ENCODE results near the gene PRCD.

PRCD gene

GRCh38 chr17:76585033-76585648 lies 45.3 kb downstream of the PRCD start:
- H3K4me3 ChIP-seq (ENCODE audit: low read depth, low read length): peak overlapping the region; percentile 45
- no peak for DNase-seq (ENCODE audit: low read depth)

- no peak for DNase-seq (ENCODE audit: low read depth)
These were observed 46.1 kb downstream of the PRCD start, which contains the start of gene ST6GALNAC2 for GRCh38 chr17:76585649-76586593. ST6GALNAC2 (minus strand) TSS chr17:76585860; CDS start chr17:76585808, 52 bp downstream.

GRCh38 chr17:76586741-76587487 lies 47.1 kb downstream of the PRCD start:
- no peak overlapping the region for H3K4me3 ChIP-seq (ENCODE audit: low read depth, low read length)
- DNase-seq (ENCODE audit: low read depth): no peak

More at GRCh38 chr17:76585649-76586593, 46.1 kb downstream of the PRCD start, which contains the start of gene ST6GALNAC2:
- peak within 1 kb of the TSS; percentile 45 for H3K4me3 ChIP-seq (ENCODE audit: low read depth, low read length)

GRCh38 chr17:76588182-76588581 lies 48.3 kb downstream of the PRCD start:
- H3K4me3 ChIP-seq (ENCODE audit: low read depth, low read length): no peak overlapping the region
- no peak for DNase-seq (ENCODE audit: low read depth)

- no peak overlapping the region for H3K4me3 ChIP-seq (ENCODE audit: low read depth, low read length)
- DNase-seq (ENCODE audit: low read depth): no peak
These were observed 53.6 kb downstream of the PRCD start for GRCh38 chr17:76593384-76593826.

GRCh38 chr17:76593959-76594358 lies 54.1 kb downstream of the PRCD start:
- H3K4me3 ChIP-seq (ENCODE audit: low read depth, low read length): no peak overlapping the region
- no peak for DNase-seq (ENCODE audit: low read depth)

- peak; percentile 35 for DNase-seq (ENCODE audit: low read depth)
These were observed 54.8 kb downstream of the PRCD start for GRCh38 chr17:76594690-76595089.

More at GRCh38 chr17:76594690-76595089, 54.8 kb downstream of the PRCD start:
- H3K4me3 ChIP-seq (ENCODE audit: low read depth, low read length): no peak overlapping the region
